Hepatocyte (in vitro differentiated cells): ENCODE measurements around the gene CSPG5. TPM values are rescaled to one million over a fixed set of nuclear protein-coding genes. Genes with fewer than 3 reads are reported as not detected.

Source experiments
- DNase-seq: peaks from one replicate; pipeline ENCODE4 v3.0.0-alpha.2; 2016; ENCODE audit warnings: low spot score
- H2AFZ ChIP-seq: fragments of 200-600 bp; sonication (generic); 2 replicates; pipeline ENCODE4 v1.6.0; 2016; ENCODE audit warnings: antibody characterized with exemption, mild to moderate bottlenecking
- H3K27ac ChIP-seq: fragments of 200-600 bp; sonication (generic); 2 replicates; pipeline ENCODE4 v1.5.1; 2016; ENCODE audit warnings: mild to moderate bottlenecking
- H3K27me3 ChIP-seq: fragments of 200-600 bp; sonication (generic); 2 replicates; pipeline ENCODE4 v1.6.1; 2016
- H3K36me3 ChIP-seq: fragments of 200-600 bp; sonication (generic); replicated peaks from 2 replicates; pipeline ENCODE4 v1.5.1; 2016; ENCODE audit warnings: low read depth; ENCODE audit not compliant: insufficient read depth
- H3K4me1 ChIP-seq: fragments of 200-600 bp; sonication (generic); 2 replicates; pipeline ENCODE4 v1.5.1; 2016; ENCODE audit warnings: mild to moderate bottlenecking, moderate library complexity; ENCODE audit not compliant: insufficient read depth
- H3K4me2 ChIP-seq: fragments of 200-600 bp; sonication (generic); 2 replicates; pipeline ENCODE4 v1.6.0; 2016
- H3K4me3 ChIP-seq: fragments of 200-600 bp; sonication (generic); 2 replicates; pipeline ENCODE4 v1.5.1; 2016; ENCODE audit warnings: mild to moderate bottlenecking
- H3K79me2 ChIP-seq: fragments of 200-600 bp; sonication (generic); 2 replicates; pipeline ENCODE4 v1.6.0; 2017; ENCODE audit warnings: mild to moderate bottlenecking
- H3K9me2 ChIP-seq: fragments of 200-600 bp; sonication (generic); replicated peaks from 2 replicates; pipeline ENCODE4 v1.6.0; 2017; ENCODE audit warnings: mild to moderate bottlenecking; ENCODE audit not compliant: insufficient read depth
- H3K9me3 ChIP-seq: fragments of 200-600 bp; sonication (generic); 2 replicates; pipeline ENCODE4 v1.5.1; 2016; ENCODE audit warnings: low read depth, mild to moderate bottlenecking
- H4K20me1 ChIP-seq: fragments of 200-600 bp; sonication (generic); 2 replicates; pipeline ENCODE4 v1.6.0; 2016; ENCODE audit warnings: mild to moderate bottlenecking; ENCODE audit not compliant: insufficient read depth, poor library complexity, severe bottlenecking
- CTCF ChIP-seq: fragments of 200-600 bp; sonication (generic); IDR thresholded peaks from 2 replicates; pipeline ENCODE4 v1.5.1; 2016; ENCODE audit warnings: antibody characterized with exemption, mild to moderate bottlenecking; ENCODE audit not compliant: poor library complexity
- EZH2 ChIP-seq: fragments of 200-600 bp; sonication (generic); IDR thresholded peaks from 2 replicates; pipeline ENCODE4 v1.6.1; 2016; ENCODE audit warnings: antibody characterized with exemption, mild to moderate bottlenecking, borderline replicate concordance
- EZH2phosphoT487 ChIP-seq: fragments of 200-600 bp; sonication (generic); IDR thresholded peaks from one replicate; pipeline ENCODE4 v1.6.1; 2018; ENCODE audit warnings: antibody characterized with exemption, mild to moderate bottlenecking, low read depth, moderate library complexity; ENCODE audit not compliant: unreplicated experiment, severe bottlenecking
- WGBS: methylation state at CpG from one replicate; pipeline ENCODE4 v1.1.6; 2016; ENCODE audit warnings: low lambda C conversion rate; ENCODE audit errors: missing lambda C conversion rate; 5-methylcytosine and 5-hydroxymethylcytosine counted together
- polyA plus RNA-seq: library from polyadenylated mRNA; unstranded; fragments of >200 nt; fragmentation: Nextera tagmentation; extraction: Ambion mirVana; gene quantifications from 2 replicates; pipeline ENCODE4 v1.2.1, GENCODE V29; 2016
- total RNA-seq: library from RNA; depleted of rRNA; stranded (reverse); fragments of >200 nt; gene quantifications from 2 replicates; pipeline ENCODE4 v1.2.3, GENCODE V29; 2014

CSPG5 gene
- total and polyA plus RNA-seq, 2 experiments from 2014 or later, result 0.34 to 0.47 TPM

- Histone ChIP-seq H3K4me1 (no peaks in the 10 kb centered on the region), H3K27ac (no peak overlapping the region), H3K9me2 (no peaks in the 10 kb centered on the region), H3K9me3 (no peaks in the 10 kb centered on the region), H3K36me3 (no peaks in the 10 kb centered on the region), H3K27me3 (no peaks in the 10 kb centered on the region), H2AFZ (no peak overlapping the region), H3K4me3 (no peak overlapping the region), H3K4me2 (no peak overlapping the region), H4K20me1 (no peaks in the 10 kb centered on the region), H3K79me2 (no peaks in the 10 kb centered on the region)
- TF ChIP-seq EZH2phosphoT487, result no peak
- TF ChIP-seq EZH2, result no peak
- TF ChIP-seq CTCF, result no peak
- DNase-seq, result no peak
- 77% methylated on average over 20 of the region's 21 CpGs for WGBS
Measured at GRCh38 chr3:47542471-47543173, 36.0 kb downstream of the CSPG5 start.

GRCh38 chr3:47541583-47542108 is 37.0 kb downstream of the CSPG5 start:
- no peak overlapping the region for H3K27ac ChIP-seq
- no peaks in the 10 kb centered on the region for H3K9me3 ChIP-seq
- no peaks in the 10 kb centered on the region for H3K79me2 ChIP-seq
- TF ChIP-seq EZH2, result no peak
- no peak for TF ChIP-seq CTCF
- no peak for TF ChIP-seq EZH2phosphoT487
- DNase-seq, result no peak
- no peak overlapping the region for H3K4me3 ChIP-seq
- H4K20me1 ChIP-seq, result no peaks in the 10 kb centered on the region
- no peaks in the 10 kb centered on the region for H3K36me3 ChIP-seq
- no peaks in the 10 kb centered on the region for H3K27me3 ChIP-seq
- no peaks in the 10 kb centered on the region for H3K4me1 ChIP-seq
- H3K4me2 ChIP-seq, result no peak overlapping the region
- WGBS, result 58% methylated on average over 6 of the region's 6 CpGs
- no peak overlapping the region for H2AFZ ChIP-seq
- no peaks in the 10 kb centered on the region for H3K9me2 ChIP-seq

GRCh38 chr3:47540281-47540680 is 38.4 kb downstream of the CSPG5 start:
- Histone ChIP-seq H3K27me3 (no peaks in the 10 kb centered on the region), H3K27ac (no peak overlapping the region), H3K79me2 (no peaks in the 10 kb centered on the region), H3K36me3 (no peaks in the 10 kb centered on the region), H3K4me3 (no peak overlapping the region), H3K4me1 (no peaks in the 10 kb centered on the region), H2AFZ (no peak overlapping the region), H3K9me3 (no peaks in the 10 kb centered on the region), H4K20me1 (no peaks in the 10 kb centered on the region), H3K4me2 (no peak overlapping the region), H3K9me2 (no peaks in the 10 kb centered on the region)
- no peak for DNase-seq
- TF ChIP-seq CTCF (no peak), EZH2phosphoT487 (no peak), EZH2 (no peak)
- 75% methylated on average over 3 of the region's 4 CpGs for WGBS
